ENCODE measurements around the gene AQP6.

The AQP6 gene

GRCh38 chr12:50017641-50018040 is 44.9 kb downstream of the AQP6 start:
- TF ChIP-seq TAF1 (IDR thresholded peaks at IDR 0.05; ENCODE audit: borderline replicate concordance, insufficient read depth, low read length) (no peak), FOXP2 (optimal IDR thresholded peaks at IDR 0.05; ENCODE audit: borderline replicate concordance, extremely low read depth, extremely low read length, insufficient read depth) (no peak), POLR2AphosphoS5 (IDR thresholded peaks at IDR 0.05; ENCODE audit: low read depth, low read length) (no peak), REST (IDR thresholded peaks at IDR 0.05; ENCODE audit: insufficient read depth in 1 of 2, low read depth in 2 of 2, low read length in 2 of 2) (no peak), SIN3A (IDR thresholded peaks at IDR 0.05; ENCODE audit: borderline replicate concordance, insufficient read depth, low read length) (no peak)

GRCh38 chr12:50018154-50018553 is 45.4 kb downstream of the AQP6 start:
- TF ChIP-seq REST (IDR thresholded peaks at IDR 0.05; ENCODE audit: insufficient read depth in 1 of 2, low read depth in 2 of 2, low read length in 2 of 2) (no peak), SIN3A (IDR thresholded peaks at IDR 0.05; ENCODE audit: borderline replicate concordance, insufficient read depth, low read length) (no peak), FOXP2 (optimal IDR thresholded peaks at IDR 0.05; ENCODE audit: borderline replicate concordance, extremely low read depth, extremely low read length, insufficient read depth) (no peak), POLR2AphosphoS5 (IDR thresholded peaks at IDR 0.05; ENCODE audit: low read depth, low read length) (no peak), TAF1 (IDR thresholded peaks at IDR 0.05; ENCODE audit: borderline replicate concordance, insufficient read depth, low read length) (no peak)

- TF ChIP-seq FOXP2 (optimal IDR thresholded peaks at IDR 0.05; ENCODE audit: borderline replicate concordance, extremely low read depth, extremely low read length, insufficient read depth): no peak
- no peak for TF ChIP-seq SIN3A (IDR thresholded peaks at IDR 0.05; ENCODE audit: borderline replicate concordance, insufficient read depth, low read length)
- TF ChIP-seq REST (IDR thresholded peaks at IDR 0.05; ENCODE audit: insufficient read depth in 1 of 2, low read depth in 2 of 2, low read length in 2 of 2): no peak
- TF ChIP-seq POLR2AphosphoS5 (IDR thresholded peaks at IDR 0.05; ENCODE audit: low read depth, low read length): no peak
- no peak for TF ChIP-seq TAF1 (IDR thresholded peaks at IDR 0.05; ENCODE audit: borderline replicate concordance, insufficient read depth, low read length)
These were observed 46.2 kb downstream of the AQP6 start for GRCh38 chr12:50018968-50019367.

GRCh38 chr12:50019524-50019923 is 46.8 kb downstream of the AQP6 start:
- no peak for TF ChIP-seq SIN3A (IDR thresholded peaks at IDR 0.05; ENCODE audit: borderline replicate concordance, insufficient read depth, low read length)
- no peak for TF ChIP-seq POLR2AphosphoS5 (IDR thresholded peaks at IDR 0.05; ENCODE audit: low read depth, low read length)
- TF ChIP-seq TAF1 (IDR thresholded peaks at IDR 0.05; ENCODE audit: borderline replicate concordance, insufficient read depth, low read length): no peak
- no peak for TF ChIP-seq REST (IDR thresholded peaks at IDR 0.05; ENCODE audit: insufficient read depth in 1 of 2, low read depth in 2 of 2, low read length in 2 of 2)
- no peak for TF ChIP-seq FOXP2 (optimal IDR thresholded peaks at IDR 0.05; ENCODE audit: borderline replicate concordance, extremely low read depth, extremely low read length, insufficient read depth)

- TF ChIP-seq TAF1 (IDR thresholded peaks at IDR 0.05; ENCODE audit: borderline replicate concordance, insufficient read depth, low read length): no peak
- TF ChIP-seq SIN3A (IDR thresholded peaks at IDR 0.05; ENCODE audit: borderline replicate concordance, insufficient read depth, low read length): no peak
- TF ChIP-seq REST (IDR thresholded peaks at IDR 0.05; ENCODE audit: insufficient read depth in 1 of 2, low read depth in 2 of 2, low read length in 2 of 2): no peak
These were observed 48.3 kb downstream of the AQP6 start for GRCh38 chr12:50021031-50021430.
